ENCODE measurements around the gene SPHKAP.
"Not testable (repeated sequence)": the region's sequence is repeated elsewhere in the genome, so short reads cannot be mapped to it uniquely, and the experiment has no call there.

SPHKAP gene

GRCh38 chr2:228103379-228103778 is 78.1 kb downstream of the SPHKAP start:
- DNase-seq (ENCODE audit: low read depth): no peak

- DNase-seq (ENCODE audit: low read depth): no peak
Observed at GRCh38 chr2:228102949-228103348, 78.5 kb downstream of the SPHKAP start.

GRCh38 chr2:228094377-228094921 is 87.0 kb downstream of the SPHKAP start:
- no peak for DNase-seq (ENCODE audit: low read depth)

- no peak for DNase-seq (ENCODE audit: low read depth)
Observed at GRCh38 chr2:228092056-228092455, 89.4 kb downstream of the SPHKAP start.

- no peak for DNase-seq (ENCODE audit: low read depth)
Observed at GRCh38 chr2:228086561-228086960, 94.9 kb downstream of the SPHKAP start.

GRCh38 chr2:228084717-228085116 is 96.8 kb downstream of the SPHKAP start:
- no peak for DNase-seq (ENCODE audit: low read depth)

GRCh38 chr2:228083131-228083530 is 98.4 kb downstream of the SPHKAP start:
- DNase-seq (ENCODE audit: low read depth): no peak

- no peak for DNase-seq (ENCODE audit: low read depth)
Observed at GRCh38 chr2:228082571-228082970, 98.9 kb downstream of the SPHKAP start.

GRCh38 chr2:228079194-228079593 is 102.3 kb downstream of the SPHKAP start:
- DNase-seq (ENCODE audit: low read depth): no peak

GRCh38 chr2:228076695-228077094 is 104.8 kb downstream of the SPHKAP start:
- DNase-seq (ENCODE audit: low read depth): not testable (repeated sequence)

- no peak for DNase-seq (ENCODE audit: low read depth)
Observed at GRCh38 chr2:228072669-228073068, 108.8 kb downstream of the SPHKAP start.

- no peak for DNase-seq (ENCODE audit: low read depth)
Observed at GRCh38 chr2:228067309-228067708, 114.2 kb downstream of the SPHKAP start.

GRCh38 chr2:228066126-228066798 is 115.2 kb downstream of the SPHKAP start:
- DNase-seq (ENCODE audit: low read depth): no peak

- DNase-seq (ENCODE audit: low read depth): no peak
Observed at GRCh38 chr2:228065686-228066085, 115.8 kb downstream of the SPHKAP start.

- DNase-seq (ENCODE audit: low read depth): no peak
Observed at GRCh38 chr2:228064796-228065315, 116.6 kb downstream of the SPHKAP start.

GRCh38 chr2:228064024-228064423 is 117.5 kb downstream of the SPHKAP start:
- no peak for DNase-seq (ENCODE audit: low read depth)

- no peak for DNase-seq (ENCODE audit: low read depth)
Observed at GRCh38 chr2:228063558-228063957, 117.9 kb downstream of the SPHKAP start.

GRCh38 chr2:228059735-228060134 is 121.8 kb downstream of the SPHKAP start:
- DNase-seq (ENCODE audit: low read depth): no peak

GRCh38 chr2:228056293-228057097 is 125.0 kb downstream of the SPHKAP start:
- no peak for DNase-seq (ENCODE audit: low read depth)

GRCh38 chr2:228048838-228049490 is 132.5 kb downstream of the SPHKAP start:
- DNase-seq (ENCODE audit: low read depth): no peak

- no peak for DNase-seq (ENCODE audit: low read depth)
Observed at GRCh38 chr2:228040995-228041394, 140.5 kb downstream of the SPHKAP start.

GRCh38 chr2:228039752-228040534 is 141.5 kb downstream of the SPHKAP start:
- DNase-seq (ENCODE audit: low read depth): no peak

All from stimulated activated CD8-positive, alpha-beta memory T cell treated with anti-CD3 and anti-CD28 coated beads, Interleukin-12 subunit alpha, Interleukin-12 subunit beta, amount 100 ng/mL, for 1 hour (primary cell).